ENCODE results near the gene ZMYM4.
"Not testable (repeated sequence)": the region's sequence is repeated elsewhere in the genome, so short reads cannot be mapped to it uniquely, and the experiment has no call there.

ZMYM4 gene

GRCh38 chr1:35461966-35462651 is 193.6 kb downstream of the ZMYM4 start:
- no peak for DNase-seq

DNA sequence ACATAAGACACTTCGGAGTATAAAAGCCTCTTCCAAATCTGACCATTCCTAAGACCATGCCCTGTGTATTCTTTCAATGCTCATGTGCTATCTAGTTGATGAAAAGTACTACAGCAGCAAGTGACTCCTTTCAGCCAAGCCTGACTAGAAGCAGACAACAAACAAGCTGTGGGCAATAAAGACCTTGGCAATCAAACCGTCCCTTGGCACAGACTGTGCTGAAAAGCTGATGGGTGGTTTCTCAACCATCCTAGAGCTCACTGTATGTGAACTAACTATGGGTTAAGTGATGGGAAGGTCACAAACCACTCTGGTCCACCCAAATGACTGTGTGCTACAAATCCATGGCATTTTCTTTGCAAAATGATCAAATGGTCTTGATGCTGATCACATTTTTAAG is 194.7 kb downstream of the ZMYM4 start:
- no peak for DNase-seq

DNA sequence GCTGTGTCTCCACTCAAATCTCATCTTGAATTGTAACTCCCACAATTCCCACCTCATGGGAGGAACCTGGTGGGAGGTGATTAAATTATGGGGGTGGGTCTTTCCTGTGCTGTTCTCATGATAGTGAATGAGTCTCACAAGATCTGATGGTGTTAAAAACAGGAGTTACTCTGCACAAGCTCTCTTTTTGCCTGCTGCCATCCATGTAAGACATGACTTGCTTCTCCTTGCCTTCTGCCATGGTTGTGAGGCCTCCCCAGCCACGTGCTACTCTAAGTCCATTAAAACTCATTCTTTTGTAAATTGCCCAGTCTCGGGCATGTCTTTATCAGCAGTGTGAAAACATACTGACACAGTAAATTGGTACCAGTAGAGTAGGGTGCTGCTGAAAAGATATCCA is 195.2 kb downstream of the ZMYM4 start:
- DNase-seq, result not testable (repeated sequence)

GRCh38 chr1:35466120-35466519 is 197.6 kb downstream of the ZMYM4 start:
- DNase-seq, result no peak

DNA sequence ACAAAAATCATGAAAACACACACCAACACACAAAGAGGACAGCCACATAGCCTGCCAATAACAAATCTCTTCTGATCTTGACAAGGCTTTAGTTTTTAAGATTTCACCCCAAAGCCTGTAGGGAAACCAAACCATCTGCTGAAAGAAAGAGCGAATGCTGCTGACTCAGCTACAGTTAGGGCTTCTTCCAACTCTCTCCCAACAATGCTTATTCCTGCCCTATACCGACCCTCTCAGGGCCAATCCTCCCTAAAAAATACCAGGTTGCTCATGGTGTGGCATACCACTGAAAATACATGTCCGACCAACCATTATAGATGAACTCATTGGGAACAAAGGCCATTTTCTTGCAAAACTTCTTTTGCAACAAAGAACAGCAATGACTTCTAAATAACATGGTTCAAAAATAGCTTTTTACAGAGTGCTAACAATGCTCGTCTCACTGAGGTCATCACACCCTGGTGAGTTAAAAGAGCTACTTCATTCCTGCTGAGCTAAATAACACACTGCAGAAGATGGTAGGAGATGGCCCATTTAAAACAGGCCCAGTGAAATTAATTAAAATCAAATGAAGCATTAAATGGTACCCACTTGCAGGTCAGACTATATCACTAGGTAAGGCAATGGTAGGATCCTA is 202.6 kb downstream of the ZMYM4 start:
- DNase-seq, result no peak

Measured in NCI-H1105 (cell line).